Lower lobe of right lung (tissue), 2 donors: Measurements from ENCODE around the gene PGBD4. TPM values are rescaled to one million over a fixed set of nuclear protein-coding genes. Genes with fewer than 3 reads are reported as not detected.
A peak's percentile ranks its signal among the peaks of the same experiment; 100 is the strongest.

Experiments used
- ATAC-seq, 2 donors: fragments of 200-7000 bp; cut with Tn5 transposase; one replicate each; pipeline ENCODE4 v1.9.1; 2020 to 2022; ENCODE audit warnings: mild to moderate bottlenecking in 2 of 2, moderate library complexity in 2 of 2
- DNase-seq: peaks from one replicate; pipeline ENCODE4 v3.0.0-alpha.2; 2020
- H3K27ac ChIP-seq: fragments of 200-600 bp; one replicate; pipeline ENCODE4 v1.8.0; 2022
- H3K27me3 ChIP-seq: fragments of 200-600 bp; one replicate; pipeline ENCODE4 v1.8.0; 2022; ENCODE audit warnings: low read depth
- H3K36me3 ChIP-seq: fragments of 200-600 bp; one replicate; pipeline ENCODE4 v1.8.0; 2022; ENCODE audit warnings: mild to moderate bottlenecking
- H3K4me1 ChIP-seq: fragments of 200-600 bp; one replicate; pipeline ENCODE4 v1.8.0; 2022
- H3K4me3 ChIP-seq: fragments of 200-600 bp; one replicate; pipeline ENCODE4 v1.8.0; 2022; ENCODE audit warnings: mild to moderate bottlenecking
- H3K9me3 ChIP-seq: fragments of 200-600 bp; one replicate; pipeline ENCODE4 v1.8.0; 2022
- CTCF ChIP-seq: fragments of 200-600 bp; IDR thresholded peaks from one replicate; pipeline ENCODE4 v1.8.0; 2022; ENCODE audit warnings: antibody characterized with exemption, mild to moderate bottlenecking
- intact Hi-C: fragments of 100-400 bp; cut with DNase I; formaldehyde crosslinking; loops from one replicate; pipeline ENCODE4 v1.11.0; 2022
- long read RNA-seq: library from polyadenylated mRNA; unstranded; transcript quantifications from one replicate; pipeline ENCODE4 v2.0.0, GENCODE V29; 2021
- total RNA-seq: library from RNA; stranded (reverse); fragmentation: NEBNext Ultra II Directional; extraction: Animal tissue kit (Norgen Biotek cat#: 25700); gene quantifications from one replicate; pipeline ENCODE4 v1.2.1, GENCODE V29; 2021
- donor health status: DM: no; HTN: yes; CAD: no; lungs with severe emphysema.

PGBD4 gene
- 1.5 TPM for total RNA-seq
- long read RNA-seq, full-length matches to known transcripts: 5 of 5 reads
- long read RNA-seq, partial matches to known transcripts: 0 of 5 reads
- long read RNA-seq, other reads (novel, unspliced or antisense): 0 of 5 reads

GRCh38 chr15:34101366-34102174 lies at the start of gene PGBD4, which contains the start of gene EMC7:
Gene PGBD4, plus strand, starts transcription at chr15:34102083. Its CDS starts 449 bp downstream, at chr15:34102532.
Gene EMC7, minus strand, starts transcription at chr15:34101862. Its CDS starts 23 bp downstream, at chr15:34101839.
- no peaks in the 10 kb centered on the region for H3K27me3 ChIP-seq
- H3K4me3 ChIP-seq: peak within 1 kb of the TSS; percentile 78
- peaks cover 25% of the 10 kb centered on the region for H3K4me1 ChIP-seq
- intact Hi-C loops: no loop called here
- peak; percentile 100 for ATAC-seq
- H3K36me3 ChIP-seq: no peaks in the 10 kb centered on the region
- peak within 1 kb of the TSS; percentile 91 for H3K27ac ChIP-seq
- TF ChIP-seq CTCF: no peak
- no peaks in the 10 kb centered on the region for H3K9me3 ChIP-seq
- DNase-seq: peak; percentile 99

GRCh38 chr15:34054081-34054707 lies 47.7 kb upstream of the PGBD4 start:
- intact Hi-C loops: no loop called here
- no peaks in the 10 kb centered on the region for H3K36me3 ChIP-seq
- H3K9me3 ChIP-seq: peaks cover 12% of the 10 kb centered on the region
- H3K27ac ChIP-seq: no peak overlapping the region
- no peak overlapping the region for H3K4me3 ChIP-seq
- no peaks in the 10 kb centered on the region for H3K27me3 ChIP-seq
- no peak for ATAC-seq
- no peak for DNase-seq
- TF ChIP-seq CTCF: no peak
- no peaks in the 10 kb centered on the region for H3K4me1 ChIP-seq

GRCh38 chr15:34055868-34056595 lies 45.9 kb upstream of the PGBD4 start:
- H3K36me3 ChIP-seq: no peaks in the 10 kb centered on the region
- H3K4me3 ChIP-seq: no peak overlapping the region
- DNase-seq (no peak), ATAC-seq (no peak)
- H3K9me3 ChIP-seq: peaks cover 3% of the 10 kb centered on the region
- intact Hi-C loops: no loop called here
- no peaks in the 10 kb centered on the region for H3K27me3 ChIP-seq
- no peaks in the 10 kb centered on the region for H3K4me1 ChIP-seq
- no peak for TF ChIP-seq CTCF
- no peak overlapping the region for H3K27ac ChIP-seq

GRCh38 chr15:34056911-34057310 lies 45.0 kb upstream of the PGBD4 start:
- no peaks in the 10 kb centered on the region for H3K9me3 ChIP-seq
- H3K4me3 ChIP-seq: no peak overlapping the region
- no peak overlapping the region for H3K27ac ChIP-seq
- no peaks in the 10 kb centered on the region for H3K27me3 ChIP-seq
- H3K36me3 ChIP-seq: no peaks in the 10 kb centered on the region
- DNase-seq: no peak
- no peak for TF ChIP-seq CTCF
- ATAC-seq: no peak
- intact Hi-C loops: no loop called here
- H3K4me1 ChIP-seq: no peaks in the 10 kb centered on the region

- Histone ChIP-seq H3K9me3 (no peaks in the 10 kb centered on the region), H3K36me3 (no peaks in the 10 kb centered on the region), H3K27me3 (no peaks in the 10 kb centered on the region), H3K4me1 (no peaks in the 10 kb centered on the region), H3K27ac (no peak overlapping the region), H3K4me3 (no peak overlapping the region)
- ATAC-seq: no peak
- intact Hi-C loops: no loop called here
- no peak for TF ChIP-seq CTCF
- no peak for DNase-seq
Observed at GRCh38 chr15:34059476-34059875, 42.4 kb upstream of the PGBD4 start.
